ENCODE measurements around the gene FNDC11.

FNDC11 gene

GRCh38 chr20:63560333-63560805 lies 6.4 kb downstream of the FNDC11 start:
- no peak for TF ChIP-seq FOXP2 (optimal IDR thresholded peaks at IDR 0.05; ENCODE audit: borderline replicate concordance, extremely low read depth, extremely low read length, insufficient read depth)
- TF ChIP-seq SIN3A (IDR thresholded peaks at IDR 0.05; ENCODE audit: borderline replicate concordance, insufficient read depth, low read length) = no peak
- TF ChIP-seq, protein P1, sequence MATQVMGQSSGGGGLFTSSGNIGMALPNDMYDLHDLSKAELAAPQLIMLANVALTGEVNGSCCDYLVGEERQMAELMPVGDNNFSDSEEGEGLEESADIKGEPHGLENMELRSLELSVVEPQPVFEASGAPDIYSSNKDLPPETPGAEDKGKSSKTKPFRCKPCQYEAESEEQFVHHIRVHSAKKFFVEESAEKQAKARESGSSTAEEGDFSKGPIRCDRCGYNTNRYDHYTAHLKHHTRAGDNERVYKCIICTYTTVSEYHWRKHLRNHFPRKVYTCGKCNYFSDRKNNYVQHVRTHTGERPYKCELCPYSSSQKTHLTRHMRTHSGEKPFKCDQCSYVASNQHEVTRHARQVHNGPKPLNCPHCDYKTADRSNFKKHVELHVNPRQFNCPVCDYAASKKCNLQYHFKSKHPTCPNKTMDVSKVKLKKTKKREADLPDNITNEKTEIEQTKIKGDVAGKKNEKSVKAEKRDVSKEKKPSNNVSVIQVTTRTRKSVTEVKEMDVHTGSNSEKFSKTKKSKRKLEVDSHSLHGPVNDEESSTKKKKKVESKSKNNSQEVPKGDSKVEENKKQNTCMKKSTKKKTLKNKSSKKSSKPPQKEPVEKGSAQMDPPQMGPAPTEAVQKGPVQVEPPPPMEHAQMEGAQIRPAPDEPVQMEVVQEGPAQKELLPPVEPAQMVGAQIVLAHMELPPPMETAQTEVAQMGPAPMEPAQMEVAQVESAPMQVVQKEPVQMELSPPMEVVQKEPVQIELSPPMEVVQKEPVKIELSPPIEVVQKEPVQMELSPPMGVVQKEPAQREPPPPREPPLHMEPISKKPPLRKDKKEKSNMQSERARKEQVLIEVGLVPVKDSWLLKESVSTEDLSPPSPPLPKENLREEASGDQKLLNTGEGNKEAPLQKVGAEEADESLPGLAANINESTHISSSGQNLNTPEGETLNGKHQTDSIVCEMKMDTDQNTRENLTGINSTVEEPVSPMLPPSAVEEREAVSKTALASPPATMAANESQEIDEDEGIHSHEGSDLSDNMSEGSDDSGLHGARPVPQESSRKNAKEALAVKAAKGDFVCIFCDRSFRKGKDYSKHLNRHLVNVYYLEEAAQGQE (IDR thresholded peaks at IDR 0.05; ENCODE audit: insufficient read depth in 1 of 2, low read depth in 2 of 2, low read length in 2 of 2) = no peak
- no peak for TF ChIP-seq POLR2AphosphoS5 (IDR thresholded peaks at IDR 0.05; ENCODE audit: low read depth, low read length)

GRCh38 chr20:63560856-63561609 lies 7.1 kb downstream of the FNDC11 start:
- TF ChIP-seq FOXP2 (optimal IDR thresholded peaks at IDR 0.05; ENCODE audit: borderline replicate concordance, extremely low read depth, extremely low read length, insufficient read depth) (no peak), TAF1 (IDR thresholded peaks at IDR 0.05; ENCODE audit: borderline replicate concordance, insufficient read depth, low read length) (no peak), POLR2AphosphoS5 (IDR thresholded peaks at IDR 0.05; ENCODE audit: low read depth, low read length) (no peak), SIN3A (IDR thresholded peaks at IDR 0.05; ENCODE audit: borderline replicate concordance, insufficient read depth, low read length) (no peak)
- TF ChIP-seq, protein P1 (IDR thresholded peaks at IDR 0.05; ENCODE audit: insufficient read depth in 1 of 2, low read depth in 2 of 2, low read length in 2 of 2) = no peak

- TF ChIP-seq POLR2AphosphoS5 (IDR thresholded peaks at IDR 0.05; ENCODE audit: low read depth, low read length) (no peak), TAF1 (IDR thresholded peaks at IDR 0.05; ENCODE audit: borderline replicate concordance, insufficient read depth, low read length) (no peak), FOXP2 (optimal IDR thresholded peaks at IDR 0.05; ENCODE audit: borderline replicate concordance, extremely low read depth, extremely low read length, insufficient read depth) (no peak), SIN3A (IDR thresholded peaks at IDR 0.05; ENCODE audit: borderline replicate concordance, insufficient read depth, low read length) (no peak)
- TF ChIP-seq, protein P1 (IDR thresholded peaks at IDR 0.05; ENCODE audit: insufficient read depth in 1 of 2, low read depth in 2 of 2, low read length in 2 of 2) = no peak
Measured at GRCh38 chr20:63561624-63562396, 7.9 kb downstream of the FNDC11 start.

- no peak for TF ChIP-seq POLR2AphosphoS5 (IDR thresholded peaks at IDR 0.05; ENCODE audit: low read depth, low read length)
- TF ChIP-seq FOXP2 (optimal IDR thresholded peaks at IDR 0.05; ENCODE audit: borderline replicate concordance, extremely low read depth, extremely low read length, insufficient read depth) = no peak
- no peak for TF ChIP-seq TAF1 (IDR thresholded peaks at IDR 0.05; ENCODE audit: borderline replicate concordance, insufficient read depth, low read length)
- TF ChIP-seq, protein P1 (IDR thresholded peaks at IDR 0.05; ENCODE audit: insufficient read depth in 1 of 2, low read depth in 2 of 2, low read length in 2 of 2) = no peak
- no peak for TF ChIP-seq SIN3A (IDR thresholded peaks at IDR 0.05; ENCODE audit: borderline replicate concordance, insufficient read depth, low read length)
Measured at GRCh38 chr20:63562461-63563224, 8.7 kb downstream of the FNDC11 start.

All from PFSK-1 (cell line).